OCI-LY3 (cell line): Measurements from ENCODE around the gene CLTCL1.
"Not testable (repeated sequence)": the region's sequence is repeated elsewhere in the genome, so short reads cannot be mapped to it uniquely, and the experiment has no call there.

Experiments used
- CTCF ChIP-seq: fragments of 200-600, 300-600 bp; sonication (generic); IDR thresholded peaks from 2 replicates; pipeline ENCODE4 v1.5.1; 2014; ENCODE audit warnings: antibody characterized with exemption, low read length, low read depth
- EZH2phosphoT487 ChIP-seq: fragments of 200-600 bp; shearing (Covaris generic); IDR thresholded peaks from 2 replicates; pipeline ENCODE4 v1.6.1; 2018; ENCODE audit warnings: antibody characterized with exemption, mixed run types, low read depth

DNA sequence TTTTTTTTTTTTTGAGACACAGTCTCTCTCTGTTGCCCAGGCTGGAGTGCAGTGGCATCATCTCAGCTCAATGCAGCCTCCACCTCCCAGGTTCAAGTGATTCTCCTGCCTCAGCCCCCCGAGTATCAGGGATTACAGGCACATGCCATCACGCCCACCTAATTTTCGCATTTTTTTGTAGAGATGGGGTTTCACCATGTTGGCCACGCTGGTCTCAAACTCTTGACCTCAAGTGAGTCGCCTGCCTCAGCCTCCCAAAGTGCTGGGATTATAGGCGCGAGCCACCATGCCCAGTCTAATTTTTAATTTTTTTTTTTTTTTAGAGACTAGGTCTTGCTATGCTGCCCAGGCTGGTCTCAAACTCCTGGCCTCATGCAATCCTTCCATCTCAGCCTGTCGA lies 35.2 kb downstream of the CLTCL1 start:
- TF ChIP-seq CTCF, EZH2phosphoT487: not testable (repeated sequence)
